ENCODE results near the gene ODAD2. TPM values are rescaled to one million over a fixed set of nuclear protein-coding genes. Genes with fewer than 3 reads are reported as not detected.
"Not testable (repeated sequence)": the region's sequence is repeated elsewhere in the genome, so short reads cannot be mapped to it uniquely, and the experiment has no call there.

Gene ODAD2
- polyA plus RNA-seq, 1 donor from 2014 or later = not detected

GRCh38 chr10:27959093-27959715, 39.7 kb downstream of the ODAD2 start:
- no peaks in the 10 kb centered on the region for H3K79me2 ChIP-seq (replicated peaks; ENCODE audit: insufficient read depth, low read length)
- no peaks in the 10 kb centered on the region for H3F3A ChIP-seq (ENCODE audit: insufficient read depth, low read length, poor library complexity, severe bottlenecking)
- no peaks in the 10 kb centered on the region for H3K9me3 ChIP-seq (ENCODE audit: low read length)
- no peaks in the 10 kb centered on the region for H3K36me3 ChIP-seq (ENCODE audit: insufficient read depth, low read length)
- H3K27ac ChIP-seq (ENCODE audit: low read length) = no peak overlapping the region
- H3K9ac ChIP-seq (ENCODE audit: low read length) = no peak overlapping the region
- TF ChIP-seq SMC3 (conservative IDR thresholded peaks at IDR 0.05; ENCODE audit: poor library complexity) = no peak
- TF ChIP-seq EP300 (conservative IDR thresholded peaks at IDR 0.05; ENCODE audit: poor library complexity, severe bottlenecking) = no peak
- TF ChIP-seq MXI1 (conservative IDR thresholded peaks at IDR 0.05; ENCODE audit: poor library complexity, severe bottlenecking) = no peak
- TF ChIP-seq TAF1 (IDR thresholded peaks at IDR 0.05; ENCODE audit: low read depth) = no peak
- no peak for TF ChIP-seq EZH2 (IDR thresholded peaks at IDR 0.05; ENCODE audit: borderline replicate concordance, insufficient read depth, low read length, poor library complexity, severe bottlenecking)
- H2AFZ ChIP-seq (ENCODE audit: low read depth, low read length) = no peak overlapping the region
- H3K4me2 ChIP-seq (ENCODE audit: low read length) = no peak overlapping the region
- no peak overlapping the region for H3K4me3 ChIP-seq (ENCODE audit: low read length)
- H4K20me1 ChIP-seq (ENCODE audit: insufficient read depth) = no peaks in the 10 kb centered on the region
- no peaks in the 10 kb centered on the region for H3K27me3 ChIP-seq (ENCODE audit: insufficient read depth, low read depth, low read length)
- H3K9me2 ChIP-seq (ENCODE audit: insufficient read depth, low read length) = no peaks in the 10 kb centered on the region

- not testable (repeated sequence) for H3K9ac ChIP-seq (ENCODE audit: low read length); H3K27me3 ChIP-seq (ENCODE audit: insufficient read depth, low read depth, low read length); H3K27ac ChIP-seq (ENCODE audit: low read length); H2AFZ ChIP-seq (ENCODE audit: low read depth, low read length); H3K9me3 ChIP-seq (ENCODE audit: low read length); H4K20me1 ChIP-seq (ENCODE audit: insufficient read depth); H3K9me2 ChIP-seq (ENCODE audit: insufficient read depth, low read length); H3K36me3 ChIP-seq (ENCODE audit: insufficient read depth, low read length); H3K79me2 ChIP-seq (replicated peaks; ENCODE audit: insufficient read depth, low read length); H3K4me2 ChIP-seq (ENCODE audit: low read length); H3F3A ChIP-seq (ENCODE audit: insufficient read depth, low read length, poor library complexity, severe bottlenecking); H3K4me3 ChIP-seq (ENCODE audit: low read length)
These were observed 40.5 kb downstream of the ODAD2 start for GRCh38 chr10:27958383-27958782.

- H3K9ac ChIP-seq (ENCODE audit: low read length) = no peak overlapping the region
- H3K4me2 ChIP-seq (ENCODE audit: low read length) = no peak overlapping the region
- H3K79me2 ChIP-seq (replicated peaks; ENCODE audit: insufficient read depth, low read length) = no peaks in the 10 kb centered on the region
- H3K4me3 ChIP-seq (ENCODE audit: low read length) = no peak overlapping the region
- H3K36me3 ChIP-seq (ENCODE audit: insufficient read depth, low read length) = no peaks in the 10 kb centered on the region
- no peaks in the 10 kb centered on the region for H4K20me1 ChIP-seq (ENCODE audit: insufficient read depth)
- H3K9me3 ChIP-seq (ENCODE audit: low read length) = no peaks in the 10 kb centered on the region
- TF ChIP-seq CTCF (IDR thresholded peaks at IDR 0.05; ENCODE audit: poor library complexity, severe bottlenecking) = no peak
- TF ChIP-seq RAD21 (conservative IDR thresholded peaks at IDR 0.05) = no peak
- TF ChIP-seq SMC3 (conservative IDR thresholded peaks at IDR 0.05; ENCODE audit: poor library complexity) = no peak
- TF ChIP-seq POLR2AphosphoS5 (IDR thresholded peaks at IDR 0.05) = no peak
- no peak for TF ChIP-seq MXI1 (conservative IDR thresholded peaks at IDR 0.05; ENCODE audit: poor library complexity, severe bottlenecking)
- no peak for TF ChIP-seq REST (IDR thresholded peaks at IDR 0.05; ENCODE audit: borderline replicate concordance)
- TF ChIP-seq TAF1 (IDR thresholded peaks at IDR 0.05; ENCODE audit: low read depth) = no peak
- no peak for TF ChIP-seq EZH2 (IDR thresholded peaks at IDR 0.05; ENCODE audit: borderline replicate concordance, insufficient read depth, low read length, poor library complexity, severe bottlenecking)
- TF ChIP-seq EP300 (conservative IDR thresholded peaks at IDR 0.05; ENCODE audit: poor library complexity, severe bottlenecking) = no peak
- no peak overlapping the region for H3K27ac ChIP-seq (ENCODE audit: low read length)
- no peaks in the 10 kb centered on the region for H3K27me3 ChIP-seq (ENCODE audit: insufficient read depth, low read depth, low read length)
- H3K9me2 ChIP-seq (ENCODE audit: insufficient read depth, low read length) = no peaks in the 10 kb centered on the region
- no peaks in the 10 kb centered on the region for H3F3A ChIP-seq (ENCODE audit: insufficient read depth, low read length, poor library complexity, severe bottlenecking)
- no peak overlapping the region for H2AFZ ChIP-seq (ENCODE audit: low read depth, low read length)
These were observed 48.7 kb downstream of the ODAD2 start for GRCh38 chr10:27950242-27950564.
